HG02981 (cell line): ENCODE results near the gene UTF1.

ENCODE experiments used
- ATAC-seq: cut with Tn5 transposase; IDR thresholded peaks from one replicate; pipeline ENCODE4 v1.9.1; 2021; ENCODE audit warnings: mild to moderate bottlenecking, moderate library complexity; ENCODE audit not compliant: unreplicated experiment

The UTF1 gene

DNA sequence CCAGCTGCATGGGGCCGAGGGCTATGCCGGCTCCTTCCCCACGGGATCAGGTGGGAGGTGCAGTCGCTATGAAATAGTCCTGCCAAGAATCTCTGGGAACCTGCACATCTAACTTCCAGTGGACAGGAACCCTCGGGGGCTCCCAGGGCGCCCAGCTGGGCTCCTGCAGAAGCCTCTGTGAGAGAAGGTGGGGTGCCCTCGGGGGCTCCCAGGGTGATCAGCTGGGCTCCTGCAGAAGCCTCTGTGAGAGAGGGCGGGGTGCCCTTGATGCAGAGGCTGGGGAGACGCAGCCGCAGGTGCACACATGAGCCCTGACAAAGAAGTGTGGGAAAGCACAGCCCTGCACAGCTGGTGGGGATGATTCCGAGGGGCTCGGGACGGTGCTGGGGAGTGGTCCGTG lies 13.6 kb downstream of the UTF1 start:
- no peak for ATAC-seq

DNA sequence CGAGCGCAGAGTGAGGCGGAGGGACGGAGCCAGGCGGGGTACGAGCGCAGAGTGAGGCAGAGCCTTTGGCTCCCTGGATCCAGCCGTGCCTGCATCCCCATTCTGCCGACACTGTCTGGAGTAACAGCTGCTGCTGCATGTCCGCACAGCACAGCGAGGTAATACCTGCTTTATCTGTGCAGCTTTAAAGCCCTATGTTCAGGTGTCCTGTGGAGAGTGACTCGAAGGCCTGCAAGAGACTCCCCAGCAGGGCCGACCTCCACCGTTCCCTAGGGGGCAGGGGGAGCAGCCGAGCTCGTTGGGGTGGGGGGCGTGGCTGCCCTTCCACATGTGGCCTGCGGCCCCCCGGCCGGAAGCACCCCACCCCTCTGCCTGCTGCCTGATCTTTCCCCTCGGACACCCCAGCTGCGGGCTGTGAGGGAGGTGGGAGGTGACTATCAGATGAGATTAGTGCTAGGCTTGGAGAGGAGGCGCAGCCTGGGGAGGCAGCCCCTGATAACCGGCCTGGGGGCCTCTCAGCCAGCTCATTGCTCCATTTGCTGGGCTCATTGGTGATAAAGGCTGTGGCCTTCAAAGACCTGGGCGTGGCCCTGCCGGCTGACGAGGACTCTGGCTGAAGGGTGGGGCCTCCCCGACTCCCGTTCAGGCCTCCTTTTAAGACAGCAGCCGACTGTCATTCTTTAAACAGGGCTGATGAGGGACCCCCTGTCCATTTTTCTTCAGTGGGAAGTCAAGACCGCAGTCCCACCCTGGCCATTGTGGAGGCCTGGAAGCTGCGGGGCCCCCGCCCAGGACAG lies 15.6 kb downstream of the UTF1 start:
- no peak for ATAC-seq

DNA sequence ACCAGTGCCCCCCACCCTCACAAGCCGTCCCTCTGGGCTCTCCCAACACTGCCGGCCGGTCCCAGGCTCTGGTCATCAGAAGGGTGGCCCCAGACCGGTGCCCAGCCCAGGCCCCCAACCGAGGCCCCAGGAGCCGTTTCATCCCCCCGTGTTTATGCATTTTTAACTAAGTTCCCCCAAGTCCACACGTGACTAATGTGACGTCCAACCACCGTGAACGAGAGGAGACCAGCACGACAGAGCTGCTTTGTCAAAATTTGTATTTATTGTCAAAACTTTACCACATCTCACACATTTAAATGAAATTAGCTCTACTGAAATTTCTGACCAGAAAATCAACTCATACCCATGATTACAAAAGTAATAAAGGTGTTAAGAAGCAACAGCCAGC lies 16.2 kb downstream of the UTF1 start:
- no peak for ATAC-seq

DNA sequence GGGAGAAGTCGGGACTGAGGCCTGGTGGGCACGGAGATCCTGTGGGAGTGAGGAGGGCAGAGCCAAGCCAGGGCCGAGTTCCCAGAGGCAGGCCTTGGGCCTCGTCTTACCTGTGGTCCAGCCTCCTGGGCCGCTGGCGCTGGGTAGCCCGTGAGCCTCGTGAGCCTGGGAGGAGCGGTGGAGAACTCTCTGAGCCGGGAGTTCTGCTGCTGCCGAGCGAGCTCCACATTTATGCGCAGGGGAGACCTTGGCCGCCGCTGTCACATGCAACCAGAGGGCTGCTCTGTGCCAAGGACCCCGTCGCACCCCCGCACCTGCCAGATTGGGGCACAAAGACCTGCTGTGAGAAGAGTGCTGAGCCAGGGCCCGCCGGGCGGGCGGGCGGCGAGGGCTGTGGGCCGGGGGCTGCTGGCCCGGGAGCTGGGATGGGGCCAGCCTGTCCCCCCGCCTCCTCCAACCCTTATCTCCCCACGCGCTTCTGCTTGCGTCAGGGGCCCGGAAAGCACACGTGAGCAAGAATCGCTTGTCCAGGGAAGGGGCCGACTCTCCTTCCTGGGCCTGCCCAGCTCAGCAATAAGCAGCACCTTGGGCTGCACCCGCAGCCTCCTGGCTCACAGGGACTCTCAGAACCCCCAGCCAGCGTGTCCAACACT lies 17.8 kb downstream of the UTF1 start:
- ATAC-seq, result no peak

DNA sequence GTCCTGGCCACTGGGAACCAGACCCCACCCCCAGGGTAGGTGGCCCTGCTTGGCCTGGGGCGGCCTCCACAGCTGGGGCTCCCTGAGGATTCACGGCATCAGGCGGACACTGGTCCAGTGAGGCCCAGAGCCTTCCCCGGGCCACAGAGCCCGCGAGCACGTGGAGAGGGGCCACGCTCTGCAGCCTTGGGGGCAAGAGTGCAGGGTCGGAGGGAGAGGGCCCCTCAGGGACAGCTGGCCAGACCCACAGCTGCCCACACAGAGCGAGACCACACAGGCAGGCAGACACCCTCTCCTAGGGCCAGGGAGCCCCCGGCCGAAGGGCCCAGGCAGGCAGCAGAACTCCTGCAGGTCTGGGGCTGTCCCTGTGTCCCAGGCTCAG lies 18.3 kb downstream of the UTF1 start:
- ATAC-seq, result no peak

DNA sequence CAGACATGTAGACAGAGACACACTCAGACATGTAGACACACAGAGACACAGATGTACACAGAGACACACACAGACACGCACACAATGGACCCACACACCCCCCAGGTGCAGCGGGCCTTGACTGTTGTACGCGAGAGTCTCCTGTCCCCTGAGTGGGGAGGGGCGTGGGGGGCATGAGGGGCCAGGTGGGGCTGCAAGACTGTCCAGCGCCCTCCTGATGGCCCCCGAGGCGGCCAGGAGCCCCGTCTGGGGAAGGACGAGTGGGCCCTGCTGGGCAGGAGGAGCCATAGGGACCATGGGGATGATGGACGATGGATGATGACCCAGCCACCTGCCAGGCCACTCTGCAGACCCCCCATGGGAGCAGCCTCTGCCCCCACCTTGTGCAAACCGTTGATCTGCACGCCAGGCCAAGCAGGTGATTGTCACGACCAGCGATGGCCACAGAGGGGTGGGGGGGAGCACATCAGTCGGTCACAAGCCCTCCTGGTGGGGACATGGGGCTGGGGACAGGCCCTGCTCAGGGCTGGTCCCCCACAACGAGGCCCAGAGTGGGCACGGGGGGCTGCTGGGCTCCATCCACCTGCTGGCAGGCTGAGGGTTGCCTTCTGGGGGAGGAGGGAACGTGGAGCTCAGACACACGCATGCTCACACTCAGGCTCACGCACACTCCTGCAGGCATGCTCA lies 19.2 kb downstream of the UTF1 start:
- ATAC-seq, result no peak

DNA sequence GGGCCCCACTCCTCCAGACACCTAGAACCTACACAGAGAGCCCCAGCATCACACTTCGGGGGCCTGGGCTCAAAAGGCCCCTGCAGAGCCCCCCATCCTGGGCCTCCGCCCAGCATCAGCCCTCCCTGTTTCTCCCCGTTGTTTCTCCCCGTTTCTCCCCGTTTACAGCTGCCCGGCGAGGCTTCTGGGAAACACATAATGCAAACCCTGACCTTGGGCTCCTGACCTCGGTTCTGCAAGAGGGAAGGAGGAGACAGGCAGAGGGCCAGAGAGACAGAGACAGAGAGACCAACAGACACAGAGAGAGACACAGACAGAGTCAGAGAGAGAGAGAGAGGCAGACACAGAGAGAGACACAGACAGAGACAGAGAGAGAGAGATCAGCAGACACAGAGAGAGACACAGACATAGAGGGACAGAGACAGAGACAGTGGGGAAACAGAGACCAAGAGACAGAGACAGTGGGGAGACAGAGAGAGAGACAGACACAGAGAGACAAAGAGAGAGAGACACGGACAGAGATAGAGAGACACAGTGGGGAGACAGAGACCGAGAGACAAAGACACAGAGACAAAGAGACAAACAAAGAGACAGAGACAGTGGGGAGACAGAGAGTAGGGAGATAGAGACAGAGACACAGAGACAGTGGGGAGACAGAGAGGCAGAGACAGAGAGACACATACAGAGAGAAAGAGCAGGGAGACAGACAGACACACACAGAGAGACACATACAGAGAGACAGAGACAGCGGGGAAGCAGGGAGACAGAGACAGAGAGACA lies 20.1 kb downstream of the UTF1 start:
- ATAC-seq, result no peak

DNA sequence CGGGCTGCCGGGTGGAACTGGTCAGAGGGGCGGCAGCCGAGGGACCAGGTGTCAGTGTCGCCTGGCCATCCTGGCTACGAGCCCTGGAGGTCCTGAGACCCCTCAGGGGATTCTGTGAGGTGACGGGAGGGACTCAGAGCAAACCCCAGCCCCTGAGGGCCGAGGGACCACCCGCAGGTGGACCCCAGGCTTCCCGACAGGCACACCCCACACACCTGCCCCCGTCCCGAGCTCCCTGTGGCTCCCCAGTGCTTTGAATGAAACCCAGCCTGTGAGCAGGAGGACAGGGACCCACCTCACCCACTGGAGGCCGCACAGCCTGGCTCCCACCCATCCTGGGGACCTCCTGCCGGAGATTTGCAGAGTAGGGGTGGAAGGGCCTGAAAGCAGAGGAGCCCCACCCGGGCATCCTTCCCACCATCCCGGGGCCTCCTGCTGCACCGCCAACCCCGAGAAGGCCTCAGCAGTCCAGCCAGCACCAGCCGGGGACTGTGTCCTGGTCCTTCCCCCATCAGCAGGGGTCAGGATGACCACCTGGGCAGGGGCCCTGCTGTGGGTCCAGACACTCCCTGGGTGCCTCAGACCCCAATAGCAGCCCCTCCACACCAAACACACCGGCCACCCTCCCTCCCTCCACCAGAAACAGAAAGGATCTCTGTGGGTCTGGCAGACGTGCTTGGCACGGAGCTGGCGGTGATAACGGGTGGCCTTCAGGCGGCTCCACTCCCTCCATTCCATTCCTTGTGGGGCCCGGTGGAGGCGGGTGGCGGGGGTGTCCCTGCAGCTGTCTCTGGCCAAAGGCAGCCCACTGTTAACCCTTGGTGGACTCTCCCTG lies 21.6 kb downstream of the UTF1 start:
- ATAC-seq, result no peak

DNA sequence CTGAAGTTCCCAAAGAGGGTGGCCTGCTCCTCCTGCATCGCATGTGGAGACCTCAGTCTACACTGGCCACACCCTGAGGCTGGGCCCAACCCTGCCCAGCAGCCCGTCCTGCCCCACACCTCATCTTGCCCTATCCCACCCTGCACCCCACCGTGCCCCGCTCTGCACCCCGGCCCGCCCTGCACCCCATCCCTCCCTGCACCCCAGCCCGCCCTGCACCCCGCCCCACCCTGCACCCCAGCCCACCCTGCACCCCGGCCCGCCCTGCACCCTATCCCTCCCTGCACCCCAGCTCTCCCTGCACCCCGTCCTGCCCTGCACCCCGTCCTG lies 22.2 kb downstream of the UTF1 start:
- no peak for ATAC-seq

DNA sequence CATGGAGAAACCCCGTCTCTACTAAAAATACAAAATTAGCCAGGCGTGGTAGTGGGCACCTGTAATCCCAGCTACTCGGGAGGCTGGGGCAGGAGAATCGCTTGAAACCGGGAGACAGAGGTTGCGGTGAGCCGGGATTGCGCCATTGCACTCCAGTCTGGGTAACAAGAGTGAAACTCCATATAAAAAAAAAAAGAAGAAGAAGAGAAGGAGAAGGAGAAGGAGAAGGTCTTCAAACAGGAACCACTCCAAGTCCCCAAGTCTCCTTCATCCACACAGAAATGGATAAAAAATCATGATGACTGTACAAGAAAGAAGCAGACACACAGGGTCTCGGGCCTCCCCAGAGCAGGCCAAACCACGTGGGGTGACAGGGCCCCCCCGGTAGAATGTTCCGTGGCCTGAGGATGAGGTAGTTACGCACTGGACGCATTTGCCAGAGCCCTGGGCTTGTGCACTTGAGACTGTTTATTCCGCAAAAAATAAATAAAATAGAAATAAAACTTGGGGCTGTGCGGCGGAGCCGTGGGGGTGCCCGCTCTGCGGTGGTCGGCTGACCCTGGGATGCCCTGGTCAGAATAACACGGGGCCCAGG lies 23.4 kb downstream of the UTF1 start:
- ATAC-seq, result no peak

DNA sequence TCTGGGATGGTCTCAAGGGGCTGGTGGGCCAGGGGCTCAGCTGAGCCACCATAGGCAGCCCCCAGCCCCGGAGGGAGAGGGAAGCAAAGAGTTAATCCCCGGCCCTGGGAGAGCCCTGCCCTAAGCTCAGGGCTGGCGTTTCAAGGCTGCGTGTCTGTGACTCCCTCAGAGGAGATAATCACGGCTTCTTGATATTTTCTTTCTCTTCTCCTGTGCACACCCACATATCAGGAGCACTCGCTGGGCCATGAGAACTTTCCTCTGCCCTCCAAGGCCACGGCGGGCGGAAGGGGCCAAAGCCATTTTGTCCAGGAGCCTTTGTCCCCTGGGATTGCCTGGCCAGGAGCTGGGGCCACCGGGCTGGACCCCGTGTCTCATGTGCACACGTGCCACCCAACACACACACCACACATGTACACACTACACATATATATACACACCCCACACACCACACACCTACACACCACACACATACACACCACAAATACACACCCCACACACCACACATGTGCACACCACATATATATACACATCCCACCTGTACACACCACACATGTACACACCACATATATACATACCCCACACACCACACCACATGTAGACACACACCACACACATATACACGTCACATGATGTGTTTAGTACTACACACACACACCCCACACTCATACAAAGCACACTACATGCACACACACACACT lies 24.6 kb downstream of the UTF1 start:
- ATAC-seq, result no peak

DNA sequence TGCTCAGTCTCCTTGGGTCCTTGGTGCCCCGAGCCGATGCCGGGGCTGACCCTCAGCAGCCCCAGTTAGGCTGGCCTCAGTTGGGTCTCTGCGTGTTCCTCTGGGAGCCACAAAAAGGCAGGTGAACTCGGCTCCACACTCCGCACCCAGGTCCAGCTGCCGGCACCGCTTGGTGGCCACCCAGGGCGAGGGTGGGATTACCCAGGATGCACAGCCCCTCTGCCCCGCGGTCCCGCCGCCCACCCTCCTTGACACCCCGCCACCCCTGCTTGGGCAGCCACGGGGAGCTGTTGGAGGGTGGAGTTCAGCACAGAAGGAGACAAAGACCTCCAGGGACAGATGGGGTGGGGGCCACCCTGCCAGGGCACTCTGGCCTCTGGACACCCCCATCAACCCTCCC lies 25.3 kb downstream of the UTF1 start:
- ATAC-seq, result no peak

DNA sequence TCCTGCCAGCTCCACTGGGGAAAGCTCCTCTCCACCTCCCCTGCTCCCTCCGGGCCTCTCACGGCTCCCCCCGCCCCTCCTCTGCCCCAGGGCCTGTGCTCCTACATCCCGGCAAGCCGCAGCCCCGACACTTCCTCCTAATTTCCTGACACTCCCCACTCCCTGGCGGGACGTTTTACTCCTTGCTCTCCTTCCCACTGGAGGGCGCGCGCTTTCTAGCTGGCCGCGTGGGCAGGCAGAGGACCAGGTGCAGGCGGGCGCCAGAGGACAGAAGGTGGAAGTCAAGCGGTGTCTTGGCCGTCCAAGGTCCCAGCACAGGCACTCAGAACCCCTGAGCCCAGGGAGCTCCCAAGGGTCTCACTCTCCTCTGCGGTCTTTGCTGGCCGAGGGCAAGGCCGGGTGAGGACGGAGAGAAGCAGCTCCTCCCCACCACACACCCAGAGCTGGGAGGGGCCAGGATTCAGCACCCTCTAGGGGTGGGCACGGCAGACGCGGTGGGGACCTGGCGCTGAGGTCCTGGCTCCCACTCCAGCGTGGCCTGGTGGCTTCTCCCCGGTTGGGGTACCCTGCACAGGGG lies 27.6 kb downstream of the UTF1 start:
- ATAC-seq, result no peak

DNA sequence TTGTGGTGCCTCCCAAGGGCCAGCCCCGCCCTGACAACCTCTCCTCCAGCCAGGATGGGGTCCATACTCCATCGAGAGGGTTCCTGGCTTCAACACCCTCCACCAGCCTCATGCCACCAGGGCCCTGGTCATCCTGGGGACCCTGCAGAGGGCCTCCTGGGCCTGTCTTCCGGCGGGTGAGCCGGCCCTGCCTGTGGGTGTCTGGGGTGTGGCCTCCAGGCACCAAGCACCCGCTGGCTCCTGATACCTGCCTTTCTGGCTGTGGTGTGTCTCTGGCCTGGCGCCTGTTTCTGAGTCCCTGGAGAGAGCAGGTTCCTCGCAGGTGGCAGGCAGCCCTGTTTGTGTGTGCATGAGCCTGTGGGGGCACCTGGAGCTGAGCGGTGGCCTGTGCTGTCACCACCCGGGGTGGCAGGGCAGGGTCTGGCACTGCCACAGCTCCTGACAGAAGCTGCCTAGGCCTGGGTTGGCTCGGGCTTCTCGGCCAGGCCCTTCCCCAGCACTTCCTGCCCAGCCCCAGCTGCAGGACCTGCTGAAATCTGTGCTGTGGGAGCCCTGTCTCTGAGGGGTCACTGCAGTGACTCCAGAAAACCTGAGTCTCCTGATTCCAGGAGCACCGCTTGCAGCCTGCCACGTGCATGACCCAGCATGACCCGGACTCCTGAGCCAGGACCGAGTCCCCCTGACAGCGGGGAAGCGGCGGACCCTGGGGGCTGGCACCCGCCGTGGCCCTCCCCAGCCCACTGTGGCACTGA lies 28.2 kb downstream of the UTF1 start:
- ATAC-seq, result no peak

DNA sequence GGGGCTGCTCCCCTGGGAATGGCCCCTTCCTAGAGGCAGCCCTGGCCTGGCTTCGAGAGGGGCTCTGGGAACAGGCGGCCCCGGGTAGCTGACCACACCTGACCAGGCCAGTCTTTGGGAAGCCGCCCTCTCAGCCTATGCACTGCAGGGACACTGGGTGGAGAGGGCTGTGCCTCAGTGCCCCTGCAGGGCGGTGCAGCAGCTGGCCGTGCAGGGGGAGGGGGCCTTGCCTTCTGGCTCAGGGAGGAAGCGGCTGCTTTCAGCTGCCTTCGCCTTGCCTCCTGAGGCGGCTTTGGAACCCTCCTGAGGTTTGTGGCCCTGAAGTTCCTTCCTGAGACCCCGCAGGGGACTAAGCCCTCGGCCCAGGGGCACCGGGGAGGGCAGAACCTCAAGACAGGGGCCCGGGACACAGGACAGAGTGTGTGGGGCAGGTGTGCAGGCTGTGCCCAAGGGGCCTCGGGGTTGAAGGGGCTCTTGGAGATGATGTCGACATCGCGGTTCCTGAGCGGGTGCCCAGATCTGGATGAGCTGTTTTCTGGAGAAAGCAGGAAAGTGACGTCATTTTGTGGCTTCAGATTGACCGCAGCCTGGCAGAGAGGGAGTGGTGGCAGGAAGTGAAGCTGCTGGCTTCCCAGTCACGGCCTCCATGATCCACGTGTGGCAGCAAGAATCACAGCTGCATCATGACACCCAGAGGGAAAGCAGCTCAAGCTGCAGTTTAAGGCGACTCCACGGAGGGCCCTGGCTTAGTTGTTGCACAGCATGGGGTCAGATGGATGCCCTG lies 29.0 kb downstream of the UTF1 start:
- ATAC-seq, result no peak

DNA sequence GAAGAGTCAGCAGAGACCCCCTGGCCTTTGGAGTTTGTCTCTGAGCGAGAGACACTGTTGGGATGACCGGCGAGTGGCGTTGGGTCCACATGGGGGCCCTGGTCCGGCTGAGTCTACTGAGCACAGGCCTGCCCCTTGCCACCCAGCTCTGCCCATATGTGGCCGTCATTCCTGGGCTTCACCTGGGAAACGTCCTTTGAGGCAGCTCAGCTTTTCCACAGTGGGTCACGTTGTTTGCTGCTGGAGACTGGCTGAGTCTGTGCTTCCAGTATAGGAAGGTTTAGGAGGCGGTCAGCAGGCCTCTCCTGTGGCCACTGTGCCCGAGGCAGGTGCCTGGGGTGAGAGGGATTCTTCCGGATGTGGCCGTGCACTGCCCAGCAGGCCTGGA lies 29.6 kb downstream of the UTF1 start:
- ATAC-seq, result no peak

DNA sequence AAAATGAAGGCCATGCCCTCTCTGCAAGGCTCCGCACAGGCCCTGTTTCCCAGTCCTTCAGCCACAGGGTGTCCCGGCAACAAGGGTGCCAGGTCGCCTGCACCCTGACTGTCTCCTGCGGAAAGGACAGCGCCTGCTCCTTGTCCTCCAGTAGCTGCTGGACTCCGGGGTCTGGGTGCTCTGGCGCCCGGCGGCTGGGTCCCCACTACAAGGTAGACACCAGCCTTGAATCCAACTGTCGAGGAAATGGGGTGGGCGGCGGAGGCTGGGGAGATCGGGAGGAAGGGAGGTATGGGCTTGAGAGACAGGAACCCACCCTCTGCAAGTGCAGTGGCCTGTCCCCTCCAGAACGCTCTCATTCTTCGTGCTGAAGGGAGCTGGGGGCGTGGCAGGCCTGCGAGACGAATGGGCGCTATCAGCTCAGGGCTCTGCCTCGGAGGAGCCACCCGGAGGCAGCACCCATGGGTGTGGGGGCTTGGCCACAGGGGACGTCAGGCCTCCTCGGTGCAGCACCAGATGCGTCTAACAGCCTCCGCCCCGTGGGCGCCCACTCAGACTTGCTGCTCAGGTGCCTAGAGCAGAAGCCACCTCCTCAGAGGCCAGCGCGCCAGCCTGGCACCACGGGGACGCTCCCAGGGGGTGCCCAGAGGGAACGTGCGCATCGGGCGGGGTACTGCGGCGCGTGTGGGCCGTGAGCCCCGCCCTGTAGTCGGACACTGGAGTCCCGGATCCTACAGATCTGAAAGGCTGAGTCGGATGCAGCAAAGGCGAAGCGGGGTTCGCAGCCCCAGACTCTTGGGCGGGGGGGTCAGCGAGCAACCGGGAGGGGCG lies 31.1 kb downstream of the UTF1 start:
- peak; percentile 45 for ATAC-seq
